ENCODE data around the gene FYCO1.

- no peak for TF ChIP-seq CTCF (conservative IDR thresholded peaks at IDR 0.05; ENCODE audit: low read depth, low read length)
- no peak for TF ChIP-seq EZH2 (IDR thresholded peaks at IDR 0.05; ENCODE audit: low read length, unreplicated experiment)
- TF ChIP-seq EZH2phosphoT487 (IDR thresholded peaks at IDR 0.05; ENCODE audit: borderline replicate concordance, low read length) = no peak
These were observed 5.4 kb downstream of the FYCO1 start for GRCh38 chr3:45990181-45990580.

Data from PC-3 (cell line).